ELR (cell line): ENCODE data around the gene TRIM7.
"Not testable (repeated sequence)": the region's sequence is repeated elsewhere in the genome, so short reads cannot be mapped to it uniquely, and the experiment has no call there.

Experiments
- DNase-seq: peaks from one replicate; pipeline ENCODE4 v3.0.0-alpha.2; 2015; ENCODE audit warnings: low read depth

The TRIM7 gene

DNA sequence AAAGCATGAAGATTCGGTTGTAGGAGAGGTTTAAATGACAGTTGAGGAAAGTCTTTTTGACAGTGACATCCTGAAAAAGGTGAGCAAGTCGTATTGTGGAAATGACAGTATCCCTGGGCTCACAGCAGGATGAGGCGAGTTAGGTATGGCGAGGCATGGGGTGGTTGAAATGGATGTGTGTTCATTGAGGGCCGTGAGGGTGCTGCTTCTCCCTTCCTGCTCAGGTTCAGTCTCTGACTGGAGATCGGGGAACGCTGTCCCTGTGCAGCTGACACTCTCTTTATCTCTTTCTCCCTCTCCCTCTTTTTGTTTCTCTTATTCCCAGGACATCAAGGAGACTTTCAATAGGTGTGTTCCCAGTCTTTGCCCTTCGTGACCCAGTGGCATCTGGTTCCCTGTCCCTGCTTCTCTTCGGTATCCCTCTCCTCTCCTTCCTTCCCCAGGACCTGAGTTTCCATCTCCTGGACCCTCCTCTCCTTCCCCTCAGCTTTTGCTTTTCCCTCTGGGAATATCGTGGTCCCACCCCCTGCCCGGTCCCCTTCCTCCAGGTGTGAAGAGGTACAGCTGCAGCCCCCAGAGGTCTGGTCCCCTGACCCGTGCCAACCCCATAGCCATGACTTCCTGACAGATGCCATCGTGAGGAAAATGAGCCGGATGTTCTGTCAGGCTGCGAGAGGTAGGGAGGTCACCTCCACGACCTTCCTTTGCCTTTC lies 28.2 kb upstream of the TRIM7 start:
- no peak for DNase-seq

DNA sequence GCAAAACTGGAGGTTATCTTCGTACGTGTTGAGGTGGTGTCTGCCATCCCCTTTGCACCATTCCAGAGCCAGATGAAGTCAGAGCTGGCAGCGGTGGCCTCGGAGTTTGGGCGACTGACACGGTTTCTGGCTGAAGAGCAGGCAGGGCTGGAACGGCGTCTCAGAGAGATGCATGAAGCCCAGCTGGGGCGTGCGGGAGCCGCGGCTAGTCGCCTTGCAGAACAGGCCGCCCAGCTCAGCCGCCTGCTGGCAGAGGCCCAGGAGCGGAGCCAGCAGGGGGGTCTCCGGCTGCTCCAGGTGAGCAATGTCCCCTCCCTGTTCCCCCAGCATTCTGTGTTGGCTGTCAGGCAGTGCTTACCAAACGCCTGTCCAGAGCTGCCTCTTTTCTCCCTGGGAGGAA lies 27.6 kb upstream of the TRIM7 start:
- no peak for DNase-seq

DNA sequence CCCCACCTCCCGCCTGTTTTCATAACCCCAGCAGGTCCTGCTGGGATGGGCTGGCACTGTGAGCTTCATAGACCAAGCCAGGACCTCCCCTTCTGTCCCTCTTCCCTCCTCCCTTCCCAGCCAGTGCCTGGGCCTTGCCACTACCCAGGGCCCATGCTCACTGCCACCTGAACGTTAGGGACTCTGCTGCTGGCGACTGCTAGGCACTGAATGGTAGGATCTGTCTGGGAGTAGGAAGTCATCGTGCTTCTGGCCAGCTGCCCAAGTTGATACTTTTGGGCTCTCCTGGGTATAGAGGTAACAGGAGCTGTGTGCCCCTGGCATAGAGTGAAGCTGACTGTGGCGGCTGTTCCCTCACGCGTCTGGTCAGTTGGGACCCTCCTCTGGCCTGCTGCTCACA lies 26.4 kb upstream of the TRIM7 start:
- no peak for DNase-seq

- DNase-seq, result no peak
These were observed 25.6 kb upstream of the TRIM7 start for GRCh38 chr5:181230551-181230950.

DNA sequence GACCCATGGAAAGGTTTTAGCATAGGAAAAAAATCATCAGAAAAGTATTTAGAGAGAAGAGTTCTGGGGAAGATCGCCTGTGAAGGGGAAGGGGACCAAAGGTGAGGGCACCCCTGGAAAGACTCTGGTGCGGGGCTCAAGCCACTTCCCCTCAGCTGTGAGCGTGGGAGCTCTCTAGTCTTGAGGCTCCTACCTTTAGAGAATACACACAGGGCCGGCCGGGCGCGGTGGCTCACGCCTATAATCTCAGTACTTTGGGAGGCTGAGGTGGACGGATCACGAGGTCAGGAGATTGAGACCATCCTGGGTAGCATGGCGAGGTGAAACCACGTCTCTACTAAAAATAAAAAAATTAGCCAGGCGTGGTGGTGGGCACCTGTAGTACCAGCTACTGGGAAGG lies 25.0 kb upstream of the TRIM7 start:
- no peak for DNase-seq

GRCh38 chr5:181224390-181225229 lies 19.6 kb upstream of the TRIM7 start:
- no peak for DNase-seq

- DNase-seq, result peak; percentile 63
These were observed 18.9 kb upstream of the TRIM7 start for GRCh38 chr5:181223729-181224389.

DNA sequence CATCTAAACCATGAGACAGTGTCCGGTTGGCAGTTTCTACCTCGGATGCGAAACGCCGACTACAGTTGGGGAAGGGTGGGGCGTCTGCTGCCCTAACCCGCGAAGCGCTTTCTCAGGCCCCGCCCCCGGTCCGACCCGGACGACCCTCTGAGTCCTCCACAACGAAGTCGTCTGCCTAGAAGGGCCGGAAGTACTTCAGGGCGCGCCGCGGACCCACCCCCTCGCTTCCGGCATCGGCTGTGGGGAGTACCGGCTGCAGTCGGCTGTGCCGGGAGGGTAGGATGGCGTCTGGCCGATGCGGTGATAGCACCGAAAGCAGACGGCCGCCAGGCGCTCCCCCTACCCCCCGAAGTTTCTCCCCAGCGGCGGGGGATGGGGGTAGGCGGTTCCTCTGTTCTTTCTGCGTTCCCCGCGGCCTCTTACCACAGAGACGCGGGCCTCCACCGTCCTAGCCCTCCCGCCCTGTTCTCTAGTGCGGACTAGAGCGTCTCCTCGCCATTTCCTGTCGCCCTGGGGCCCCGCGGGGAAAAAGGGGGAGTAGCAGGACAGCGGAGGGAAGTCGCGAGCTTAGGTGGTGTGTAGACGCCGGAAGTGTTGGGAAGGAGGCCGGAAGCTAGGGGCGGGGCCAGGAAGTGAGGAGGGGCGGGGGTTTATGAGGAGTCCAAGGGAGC lies 18.2 kb upstream of the TRIM7 start, which contains the start of gene TRIM41:
Gene TRIM41 (plus strand): TSS at position 224 of the 671 bp plus-strand sequence. CDS start 719 bp downstream, outside the sequence.
- peak; percentile 99 for DNase-seq

- peak; percentile 71 for DNase-seq
These were observed 17.6 kb upstream of the TRIM7 start for GRCh38 chr5:181222630-181223057.

DNA sequence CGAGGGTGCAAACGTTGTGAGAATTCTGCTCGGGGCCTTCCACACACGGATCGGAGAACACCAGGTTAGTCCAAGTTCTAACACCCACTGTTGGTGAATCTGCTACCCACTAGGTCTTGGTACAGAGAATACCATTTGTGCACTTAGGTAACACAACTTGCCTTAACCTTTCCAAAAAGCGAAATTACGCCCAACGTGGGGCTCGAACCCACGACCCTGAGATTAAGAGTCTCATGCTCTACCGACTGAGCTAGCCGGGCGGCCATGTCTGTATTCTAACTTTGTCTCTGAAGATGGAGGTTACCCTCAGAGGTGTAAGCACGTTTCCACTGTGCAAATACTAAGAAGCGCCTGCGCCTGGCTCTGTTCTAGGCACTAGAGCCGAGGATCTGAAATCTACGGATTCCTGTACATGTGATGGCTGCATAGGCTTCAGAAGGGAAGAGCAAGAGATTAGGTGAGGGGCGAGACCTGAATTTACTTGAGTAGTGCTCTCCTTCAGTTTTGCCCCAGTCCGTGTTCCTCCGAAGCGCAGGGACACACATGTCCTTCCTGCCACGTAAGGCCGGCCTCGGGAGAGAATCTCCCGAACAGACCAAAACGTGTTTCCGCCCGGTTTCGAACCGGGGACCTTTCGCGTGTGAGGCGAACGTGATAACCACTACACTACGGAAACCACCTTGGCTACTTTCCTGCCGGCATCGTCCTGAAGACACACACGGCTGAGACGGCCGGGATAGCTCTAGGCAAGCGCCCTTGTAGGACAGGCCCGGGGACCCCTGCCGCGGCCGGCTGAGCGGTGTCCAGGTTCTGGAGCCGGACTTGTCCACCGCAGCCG lies 17.0 kb upstream of the TRIM7 start:
- DNase-seq, result peak; percentile 97

GRCh38 chr5:181221105-181221791 lies 16.3 kb upstream of the TRIM7 start:
- DNase-seq, result no peak

GRCh38 chr5:181220178-181220515 lies 15.2 kb upstream of the TRIM7 start:
- no peak for DNase-seq

- no peak for DNase-seq
These were observed 14.5 kb upstream of the TRIM7 start for GRCh38 chr5:181219262-181220177.

DNA sequence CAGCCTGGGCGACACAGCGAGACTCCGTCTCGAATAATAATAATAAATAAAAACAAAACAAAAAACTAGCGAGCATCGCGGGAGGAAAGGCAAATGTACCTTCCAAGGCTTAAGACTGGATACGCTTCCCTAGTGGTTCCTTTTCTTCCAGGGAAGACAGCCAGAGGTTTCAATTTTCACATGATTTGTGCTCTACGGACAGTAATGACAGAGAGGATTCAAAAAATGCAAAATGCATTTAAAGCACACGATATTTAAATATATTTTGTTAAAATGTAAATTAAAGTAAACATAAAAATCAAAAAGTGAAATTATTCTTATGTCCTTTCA lies 13.8 kb upstream of the TRIM7 start:
- DNase-seq, result peak; percentile 44

GRCh38 chr5:181217803-181218062 lies 12.7 kb upstream of the TRIM7 start:
- no peak for DNase-seq

DNA sequence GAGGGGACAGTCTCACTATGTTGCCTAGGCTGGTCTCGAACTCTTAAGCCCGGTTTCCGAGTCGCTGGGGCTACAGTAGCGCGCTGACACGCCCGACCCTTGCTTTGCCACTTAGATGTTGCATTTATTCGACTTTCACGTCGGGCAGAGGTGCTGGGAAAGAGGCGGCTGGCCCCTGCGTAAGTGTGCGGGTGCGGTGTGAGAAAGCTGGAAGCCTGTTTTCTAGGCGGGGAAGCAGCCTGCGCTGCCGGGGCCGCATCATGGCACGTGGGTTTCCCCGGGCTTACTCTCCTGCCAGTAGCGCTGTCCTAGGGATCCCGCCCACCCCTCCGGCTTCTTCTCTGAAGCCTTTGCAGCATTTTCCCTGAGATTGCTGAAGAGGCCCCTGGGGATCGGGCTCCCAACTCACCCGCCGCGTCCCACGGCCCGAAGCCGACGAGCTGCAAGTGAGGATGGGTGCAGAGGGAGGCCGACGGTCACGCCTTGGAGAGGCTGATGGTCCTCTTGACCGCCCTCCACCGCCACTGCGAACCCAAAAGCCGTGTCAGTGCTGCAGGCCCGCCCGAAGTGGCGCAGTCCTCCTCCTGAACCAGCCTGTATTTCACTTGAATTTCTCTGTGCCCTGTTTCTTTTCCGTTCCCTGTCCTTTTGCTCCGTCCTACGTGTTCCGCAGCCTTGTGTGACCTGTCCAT lies 12.3 kb upstream of the TRIM7 start:
- peak; percentile 72 for DNase-seq

DNA sequence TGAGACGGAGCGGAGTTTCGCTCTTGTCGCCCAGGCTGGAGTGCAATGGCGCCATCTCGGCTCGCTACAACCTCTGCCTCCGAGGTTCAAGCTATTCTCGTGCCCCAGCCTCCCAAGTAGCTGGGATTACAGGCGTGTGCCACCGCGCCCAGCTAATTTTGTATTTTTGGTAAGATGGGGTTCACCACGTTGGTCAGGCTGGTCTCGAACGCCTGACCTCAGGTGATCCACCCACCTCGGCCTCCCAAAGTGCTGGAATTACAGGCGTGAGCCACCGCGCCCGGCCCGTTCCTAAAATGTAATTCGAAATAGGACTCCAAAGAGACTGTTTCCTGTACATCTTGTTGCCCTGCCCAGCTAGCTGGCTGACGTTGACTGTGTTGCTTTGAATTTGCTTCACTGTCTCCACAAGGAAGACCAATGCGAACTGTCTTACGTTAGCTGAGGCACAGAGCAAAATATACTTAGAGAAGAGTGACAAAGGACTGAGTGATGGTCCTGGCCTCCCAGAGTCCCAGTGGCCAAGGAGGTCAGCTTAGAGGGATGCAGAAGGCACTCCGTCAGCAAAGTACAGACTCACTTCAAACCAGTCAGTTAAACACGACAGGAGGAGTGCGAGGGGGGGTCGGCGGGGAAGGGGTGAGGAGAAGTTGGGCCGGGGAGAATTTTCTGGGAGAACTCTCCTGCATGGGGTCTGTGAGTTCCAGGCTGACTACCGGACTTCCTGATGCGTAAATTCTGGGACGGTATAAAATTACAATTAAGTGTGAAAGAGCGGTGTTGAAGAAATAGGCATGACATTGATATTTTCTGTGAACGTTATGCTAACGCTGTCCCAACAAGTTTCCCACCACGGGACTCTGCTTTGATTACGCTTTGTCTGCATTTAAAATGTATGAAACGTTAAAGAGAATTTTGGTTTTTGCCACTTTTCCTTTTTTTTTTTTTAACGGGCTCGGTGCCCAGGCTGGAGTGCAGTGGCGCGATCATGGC lies 11.3 kb upstream of the TRIM7 start:
- peak; percentile 38 for DNase-seq

DNA sequence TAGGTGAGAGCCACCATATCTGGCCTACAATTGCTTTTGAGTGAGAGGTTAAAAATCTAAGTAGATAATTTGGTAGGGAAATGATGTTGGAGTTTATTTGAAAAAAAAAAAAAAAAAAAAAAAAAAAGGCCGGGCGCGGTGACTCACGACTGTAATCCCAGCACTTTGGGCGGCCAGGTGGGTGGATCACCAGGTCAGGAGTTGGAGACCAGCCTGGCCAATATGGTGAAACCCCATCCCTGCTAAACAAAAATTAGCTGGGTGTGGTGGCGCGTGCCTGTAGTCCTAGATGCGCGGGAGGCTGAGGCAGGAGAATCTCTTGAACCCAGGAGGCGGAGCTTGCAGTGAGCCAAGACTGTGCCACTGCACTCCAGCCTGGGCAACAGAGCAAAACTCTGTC lies 9.3 kb upstream of the TRIM7 start:
- DNase-seq, result not testable (repeated sequence)
